OCI-LY7 (cell line): ENCODE results near the gene OST4. TPM values are rescaled to one million over a fixed set of nuclear protein-coding genes. Genes with fewer than 3 reads are reported as not detected.

Source experiments
- BruUV-seq: library from RNA; stranded (reverse); fragments of 400-500 nt; replicated peaks from 2 replicates; lab custom pipeline; 2021; lab: Mats Ljungman, UMichigan
- CTCF ChIA-PET: fragments of 300-600 bp; sonication (Branson Sonifier 250); formaldehyde crosslinking; loops from one replicate; lab custom pipeline; 2022; ENCODE audit warnings: antibody characterized with exemption; ENCODE audit not compliant: unreplicated experiment; lab: Charles Lee
- POLR2A ChIA-PET: fragments of 300-600 bp; sonication (Branson Sonifier 250); formaldehyde crosslinking; loops from one replicate; lab custom pipeline; 2022; ENCODE audit warnings: antibody characterized with exemption; lab: Charles Lee
- DNase-seq: peaks from one replicate; pipeline ENCODE4 v3.0.0-alpha.2; 2015; ENCODE audit warnings: low spot score
- H2AFZ ChIP-seq: fragments of 200-600 bp; sonication (generic), shearing (Covaris generic); 2 replicates; pipeline ENCODE4 v1.6.1; 2014; ENCODE audit warnings: mild to moderate bottlenecking, antibody characterized with exemption, low read length, moderate library complexity
- H3K27ac ChIP-seq: fragments of 200-600 bp; sonication (generic); 2 replicates; pipeline ENCODE4 v1.5.1; 2014; ENCODE audit warnings: mixed run types, low read depth, mild to moderate bottlenecking, moderate library complexity, low read length, inconsistent platforms; ENCODE audit not compliant: poor library complexity, severe bottlenecking
- H3K36me3 ChIP-seq: fragments of 200-600 bp; sonication (generic); 2 replicates; pipeline ENCODE4 v1.6.1; 2014; ENCODE audit warnings: mild to moderate bottlenecking, antibody characterized with exemption, low read length, moderate library complexity, mixed read lengths; ENCODE audit not compliant: insufficient read depth
- H3K4me1 ChIP-seq: fragments of 200-600 bp; sonication (generic); 2 replicates; pipeline ENCODE4 v1.5.1; 2014; ENCODE audit warnings: mild to moderate bottlenecking, low read length; ENCODE audit not compliant: insufficient read depth, poor library complexity, severe bottlenecking
- H3K4me2 ChIP-seq: fragments of 200-600 bp; sonication (generic); 2 replicates; pipeline ENCODE4 v1.6.1; 2014; ENCODE audit warnings: mild to moderate bottlenecking, low read length
- H3K4me3 ChIP-seq: fragments of 200-600 bp; sonication (generic); 2 replicates; pipeline ENCODE4 v1.5.1; 2014; ENCODE audit warnings: mild to moderate bottlenecking, low read depth, low read length; ENCODE audit not compliant: poor library complexity, severe bottlenecking
- H3K79me2 ChIP-seq: fragments of 200-600 bp; sonication (generic); 2 replicates; pipeline ENCODE4 v1.6.1; 2016; ENCODE audit warnings: low read depth, mild to moderate bottlenecking, low read length, moderate library complexity, mixed read lengths; ENCODE audit not compliant: insufficient read depth
- H3K9me2 ChIP-seq: fragments of 200-600 bp; sonication (generic); 2 replicates; pipeline ENCODE4 v1.6.1; 2016; ENCODE audit warnings: mild to moderate bottlenecking, low read length, mixed read lengths; ENCODE audit not compliant: insufficient read depth
- H3K9me3 ChIP-seq: fragments of 200-600 bp; sonication (generic); 2 replicates; pipeline ENCODE4 v1.6.1; 2014; ENCODE audit warnings: mild to moderate bottlenecking, mixed run types, low read length, mixed read lengths
- H4K20me1 ChIP-seq: fragments of 200-600 bp; sonication (generic); 2 replicates; pipeline ENCODE4 v1.6.1; 2014; ENCODE audit warnings: mild to moderate bottlenecking, antibody characterized with exemption, low read length, moderate library complexity, mixed read lengths; ENCODE audit not compliant: insufficient read depth
- CTCF ChIP-seq: fragments of 200-600 bp; sonication (generic); conservative IDR thresholded peaks from 2 replicates; pipeline ENCODE4 v1.5.1; 2014; ENCODE audit warnings: mild to moderate bottlenecking, antibody characterized with exemption, low read length, moderate library complexity, mixed read lengths
- EZH2phosphoT487 ChIP-seq: fragments of 200-600 bp; sonication (generic); IDR thresholded peaks from 2 replicates; pipeline ENCODE4 v1.6.1; 2018; ENCODE audit warnings: low read depth, borderline replicate concordance, mild to moderate bottlenecking, mixed run types, antibody characterized with exemption, low read length, moderate library complexity, mixed read lengths
- intact Hi-C: fragments of 100-400 bp; cut with micrococcal nuclease; formaldehyde crosslinking; loops from one replicate; pipeline ENCODE4 v1.10.0; 2022; ENCODE audit not compliant: unreplicated experiment
- total RNA-seq, 2 experiments: library from RNA; depleted of rRNA in 1 of 2; stranded (reverse); fragments of >200 nt in 1 of 2; shearing (Covaris generic) in 1 of 2; gene quantifications; 2 replicates each; pipeline ENCODE4 v1.2.3, GENCODE V29; 2014 to 2022

OST4 gene
- total RNA-seq, 2 experiments from 2014 or later, result 214 to 267 TPM

GRCh38 chr2:27094353-27094984 lies 23.0 kb upstream of the OST4 start:
- no peaks in the 10 kb centered on the region for H3K36me3 ChIP-seq
- H2AFZ ChIP-seq, result no peak overlapping the region
- no peaks in the 10 kb centered on the region for H3K9me3 ChIP-seq
- H3K27ac ChIP-seq, result no peak overlapping the region
- H3K9me2 ChIP-seq, result no peaks in the 10 kb centered on the region
- ChIA-PET CTCF (interaction anchor here (0.5 kb wide), 1 partner anchor 185 kb away, joined by 17 read pairs; no protein-coding TSS in a partner anchor), POLR2A (no interaction called here)
- H3K4me3 ChIP-seq, result no peak overlapping the region
- H3K4me2 ChIP-seq, result no peak overlapping the region
- no peak for TF ChIP-seq CTCF
- no peak for TF ChIP-seq EZH2phosphoT487
- H3K79me2 ChIP-seq, result no peaks in the 10 kb centered on the region
- DNase-seq, result no peak
- H3K4me1 ChIP-seq, result peaks cover 14% of the 10 kb centered on the region
- no peaks in the 10 kb centered on the region for H4K20me1 ChIP-seq
- BruUV-seq, result no TSS peak
- intact Hi-C loops, result no loop called here

- Histone ChIP-seq H3K36me3 (no peaks in the 10 kb centered on the region), H2AFZ (no peak overlapping the region), H3K9me2 (no peaks in the 10 kb centered on the region), H3K4me1 (peaks cover 18% of the 10 kb centered on the region), H4K20me1 (no peaks in the 10 kb centered on the region), H3K9me3 (no peaks in the 10 kb centered on the region), H3K4me3 (no peak overlapping the region), H3K4me2 (no peak overlapping the region), H3K27ac (no peak overlapping the region), H3K79me2 (no peaks in the 10 kb centered on the region)
- intact Hi-C loops, result no loop called here
- POLR2A ChIA-PET, result no interaction called here
- DNase-seq, result no peak
- CTCF ChIA-PET, result no interaction called here
- no TSS peak for BruUV-seq
- TF ChIP-seq CTCF (no peak), EZH2phosphoT487 (no peak)
Measured at GRCh38 chr2:27093430-27094352, 22.2 kb upstream of the OST4 start.
